ENCODE results near the gene SPATA33. TPM values are rescaled to one million over a fixed set of nuclear protein-coding genes. Genes with fewer than 3 reads are reported as not detected.

Gene SPATA33
- total RNA-seq, 1 experiment from 2014 or later, result 19.7 TPM

GRCh38 chr16:89619840-89620239 is 37.8 kb upstream of the SPATA33 start:
- ChIA-PET CTCF (no interaction called here), POLR2A (no interaction called here)
- no TSS peak for BruUV-seq (replicated peaks)
- no peak overlapping the region for H3K4me3 Mint-ChIP-seq (ENCODE audit: unreplicated experiment)
- Histone ChIP-seq H3K4me3 (ENCODE audit: low read depth, low read length) (no peak overlapping the region), H3K4me1 (peaks cover 24% of the 10 kb centered on the region), H3K36me3 (ENCODE audit: control insufficient read depth, insufficient read depth, low read length) (no peaks in the 10 kb centered on the region), H3K9me3 (no peaks in the 10 kb centered on the region), H3K27me3 (replicated peaks; ENCODE audit: control insufficient read depth, insufficient read depth, low read length) (no peaks in the 10 kb centered on the region)
- H3K4me1 Mint-ChIP-seq (ENCODE audit: low read depth, unreplicated experiment), result peaks cover 23% of the 10 kb centered on the region
- no peak overlapping the region for H3K27ac Mint-ChIP-seq (ENCODE audit: unreplicated experiment)
- TF ChIP-seq, protein P1, sequence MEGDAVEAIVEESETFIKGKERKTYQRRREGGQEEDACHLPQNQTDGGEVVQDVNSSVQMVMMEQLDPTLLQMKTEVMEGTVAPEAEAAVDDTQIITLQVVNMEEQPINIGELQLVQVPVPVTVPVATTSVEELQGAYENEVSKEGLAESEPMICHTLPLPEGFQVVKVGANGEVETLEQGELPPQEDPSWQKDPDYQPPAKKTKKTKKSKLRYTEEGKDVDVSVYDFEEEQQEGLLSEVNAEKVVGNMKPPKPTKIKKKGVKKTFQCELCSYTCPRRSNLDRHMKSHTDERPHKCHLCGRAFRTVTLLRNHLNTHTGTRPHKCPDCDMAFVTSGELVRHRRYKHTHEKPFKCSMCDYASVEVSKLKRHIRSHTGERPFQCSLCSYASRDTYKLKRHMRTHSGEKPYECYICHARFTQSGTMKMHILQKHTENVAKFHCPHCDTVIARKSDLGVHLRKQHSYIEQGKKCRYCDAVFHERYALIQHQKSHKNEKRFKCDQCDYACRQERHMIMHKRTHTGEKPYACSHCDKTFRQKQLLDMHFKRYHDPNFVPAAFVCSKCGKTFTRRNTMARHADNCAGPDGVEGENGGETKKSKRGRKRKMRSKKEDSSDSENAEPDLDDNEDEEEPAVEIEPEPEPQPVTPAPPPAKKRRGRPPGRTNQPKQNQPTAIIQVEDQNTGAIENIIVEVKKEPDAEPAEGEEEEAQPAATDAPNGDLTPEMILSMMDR (IDR thresholded peaks at IDR 0.05; ENCODE audit: insufficient read depth in 1 of 2, low read depth in 1 of 2, low read length in 1 of 2, severe bottlenecking in 1 of 2, unreplicated experiment in 1 of 2), result no peak
- H3K27me3 Mint-ChIP-seq (ENCODE audit: insufficient read depth, unreplicated experiment), result no peaks in the 10 kb centered on the region
- DNase-seq, result no peak
- peaks cover 10% of the 10 kb centered on the region for H3K36me3 Mint-ChIP-seq (ENCODE audit: insufficient read depth, unreplicated experiment)
- intact Hi-C loops (cut with micrococcal nuclease; ENCODE audit: unreplicated experiment), result loop anchor here (2.0 kb wide), 1 partner anchor 19 kb away; no protein-coding TSS in a partner anchor
- H3K9me3 Mint-ChIP-seq (ENCODE audit: unreplicated experiment), result no peaks in the 10 kb centered on the region

DNA sequence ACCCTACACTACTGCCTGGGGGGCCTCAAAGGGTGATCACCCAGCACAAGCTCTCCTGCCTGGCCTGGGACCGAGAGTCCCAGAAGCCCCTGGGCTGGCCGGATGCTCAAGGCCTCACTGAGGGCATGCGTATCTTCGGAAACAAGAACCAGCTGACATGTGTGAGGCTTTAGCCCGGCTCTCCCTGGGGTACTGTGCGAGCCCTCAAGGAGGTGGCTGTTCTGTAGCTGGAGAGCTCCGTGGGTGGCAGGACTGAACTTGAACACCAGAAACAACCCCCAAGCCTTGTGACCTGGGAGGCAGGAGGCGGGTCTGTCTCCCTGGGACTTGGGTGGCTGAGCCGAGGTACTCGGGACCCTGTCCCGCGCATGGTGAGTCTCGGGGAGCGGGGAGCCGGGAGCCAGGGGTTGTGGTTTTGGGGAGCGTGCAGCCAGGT is 37.2 kb upstream of the SPATA33 start:
- ChIA-PET POLR2A (no interaction called here), CTCF (no interaction called here)
- Mint-ChIP-seq H3K4me1 (ENCODE audit: low read depth, unreplicated experiment) (peaks cover 29% of the 10 kb centered on the region), H3K4me3 (ENCODE audit: unreplicated experiment) (no peak overlapping the region), H3K27ac (ENCODE audit: unreplicated experiment) (no peak overlapping the region), H3K27me3 (ENCODE audit: insufficient read depth, unreplicated experiment) (no peaks in the 10 kb centered on the region), H3K9me3 (ENCODE audit: unreplicated experiment) (no peaks in the 10 kb centered on the region), H3K36me3 (ENCODE audit: insufficient read depth, unreplicated experiment) (peaks cover 10% of the 10 kb centered on the region)
- H3K27me3 ChIP-seq (replicated peaks; ENCODE audit: control insufficient read depth, insufficient read depth, low read length), result no peaks in the 10 kb centered on the region
- H3K9me3 ChIP-seq, result no peaks in the 10 kb centered on the region
- no peak overlapping the region for H3K4me3 ChIP-seq (ENCODE audit: low read depth, low read length)
- no peaks in the 10 kb centered on the region for H3K36me3 ChIP-seq (ENCODE audit: control insufficient read depth, insufficient read depth, low read length)
- intact Hi-C loops (cut with micrococcal nuclease; ENCODE audit: unreplicated experiment), result no loop called here
- H3K4me1 ChIP-seq, result peaks cover 30% of the 10 kb centered on the region
- TF ChIP-seq, protein P1 (IDR thresholded peaks at IDR 0.05; ENCODE audit: insufficient read depth in 1 of 2, low read depth in 1 of 2, low read length in 1 of 2, severe bottlenecking in 1 of 2, unreplicated experiment in 1 of 2), result no peak
- no peak for DNase-seq
- BruUV-seq (replicated peaks), result no TSS peak

GRCh38 chr16:89621136-89621697 is 36.4 kb upstream of the SPATA33 start:
- no peak overlapping the region for H3K4me3 Mint-ChIP-seq (ENCODE audit: unreplicated experiment)
- Histone ChIP-seq H3K9me3 (no peaks in the 10 kb centered on the region), H3K27me3 (replicated peaks; ENCODE audit: control insufficient read depth, insufficient read depth, low read length) (no peaks in the 10 kb centered on the region), H3K4me1 (peaks cover 38% of the 10 kb centered on the region), H3K4me3 (ENCODE audit: low read depth, low read length) (no peak overlapping the region), H3K36me3 (ENCODE audit: control insufficient read depth, insufficient read depth, low read length) (no peaks in the 10 kb centered on the region)
- peaks cover 10% of the 10 kb centered on the region for H3K36me3 Mint-ChIP-seq (ENCODE audit: insufficient read depth, unreplicated experiment)
- peaks cover 31% of the 10 kb centered on the region for H3K4me1 Mint-ChIP-seq (ENCODE audit: low read depth, unreplicated experiment)
- no peaks in the 10 kb centered on the region for H3K9me3 Mint-ChIP-seq (ENCODE audit: unreplicated experiment)
- ChIA-PET CTCF (no interaction called here), POLR2A (interaction anchor here (0.6 kb wide), 1 partner anchor 9 kb away, joined by 3 read pairs; no protein-coding TSS in a partner anchor)
- DNase-seq, result no peak
- no peak overlapping the region for H3K27ac Mint-ChIP-seq (ENCODE audit: unreplicated experiment)
- H3K27me3 Mint-ChIP-seq (ENCODE audit: insufficient read depth, unreplicated experiment), result no peaks in the 10 kb centered on the region
- TF ChIP-seq, protein P1 (IDR thresholded peaks at IDR 0.05; ENCODE audit: insufficient read depth in 1 of 2, low read depth in 1 of 2, low read length in 1 of 2, severe bottlenecking in 1 of 2, unreplicated experiment in 1 of 2), result no peak
- no TSS peak for BruUV-seq (replicated peaks)
- intact Hi-C loops (cut with micrococcal nuclease; ENCODE audit: unreplicated experiment), result no loop called here
